Measurements from ENCODE around the gene SIDT1.

DNA sequence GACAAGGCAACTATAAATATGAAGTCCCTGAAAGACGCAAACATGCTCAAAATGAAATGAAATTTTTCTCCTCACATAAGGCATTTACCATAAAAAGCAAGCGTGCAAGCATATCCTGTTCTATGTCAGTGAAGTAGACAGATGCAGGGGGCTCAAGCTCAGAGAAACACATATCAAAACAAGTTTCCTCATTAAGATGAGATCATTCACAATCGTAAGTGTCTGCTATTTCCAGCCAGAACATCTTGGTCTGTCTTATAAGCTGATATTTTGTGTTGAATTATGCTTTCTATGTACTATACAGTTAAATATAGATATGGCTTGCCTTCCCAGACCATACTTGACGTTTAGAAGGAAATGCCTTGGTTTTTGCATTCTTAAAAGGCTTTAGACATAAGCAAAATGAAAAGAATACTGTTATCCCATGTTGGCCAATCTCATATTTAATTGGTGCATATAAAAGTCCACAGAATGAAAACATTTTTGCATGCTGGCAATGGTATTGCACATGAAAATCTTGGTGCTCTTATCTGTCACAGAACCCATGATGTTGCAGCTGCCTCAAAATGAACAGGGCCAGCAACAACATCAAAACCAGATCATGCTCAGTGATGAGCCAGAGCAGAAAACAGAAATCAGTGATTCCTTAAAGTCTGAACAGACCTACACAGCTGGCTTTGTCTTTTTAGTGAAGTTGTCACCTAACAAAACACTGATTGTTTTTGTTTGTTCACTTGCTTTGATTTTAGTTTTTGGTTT, 65.4 kb downstream of the SIDT1 start:
- TF ChIP-seq, protein P1, sequence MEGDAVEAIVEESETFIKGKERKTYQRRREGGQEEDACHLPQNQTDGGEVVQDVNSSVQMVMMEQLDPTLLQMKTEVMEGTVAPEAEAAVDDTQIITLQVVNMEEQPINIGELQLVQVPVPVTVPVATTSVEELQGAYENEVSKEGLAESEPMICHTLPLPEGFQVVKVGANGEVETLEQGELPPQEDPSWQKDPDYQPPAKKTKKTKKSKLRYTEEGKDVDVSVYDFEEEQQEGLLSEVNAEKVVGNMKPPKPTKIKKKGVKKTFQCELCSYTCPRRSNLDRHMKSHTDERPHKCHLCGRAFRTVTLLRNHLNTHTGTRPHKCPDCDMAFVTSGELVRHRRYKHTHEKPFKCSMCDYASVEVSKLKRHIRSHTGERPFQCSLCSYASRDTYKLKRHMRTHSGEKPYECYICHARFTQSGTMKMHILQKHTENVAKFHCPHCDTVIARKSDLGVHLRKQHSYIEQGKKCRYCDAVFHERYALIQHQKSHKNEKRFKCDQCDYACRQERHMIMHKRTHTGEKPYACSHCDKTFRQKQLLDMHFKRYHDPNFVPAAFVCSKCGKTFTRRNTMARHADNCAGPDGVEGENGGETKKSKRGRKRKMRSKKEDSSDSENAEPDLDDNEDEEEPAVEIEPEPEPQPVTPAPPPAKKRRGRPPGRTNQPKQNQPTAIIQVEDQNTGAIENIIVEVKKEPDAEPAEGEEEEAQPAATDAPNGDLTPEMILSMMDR (IDR thresholded peaks at IDR 0.05) = no peak
- TF ChIP-seq, protein P2, sequence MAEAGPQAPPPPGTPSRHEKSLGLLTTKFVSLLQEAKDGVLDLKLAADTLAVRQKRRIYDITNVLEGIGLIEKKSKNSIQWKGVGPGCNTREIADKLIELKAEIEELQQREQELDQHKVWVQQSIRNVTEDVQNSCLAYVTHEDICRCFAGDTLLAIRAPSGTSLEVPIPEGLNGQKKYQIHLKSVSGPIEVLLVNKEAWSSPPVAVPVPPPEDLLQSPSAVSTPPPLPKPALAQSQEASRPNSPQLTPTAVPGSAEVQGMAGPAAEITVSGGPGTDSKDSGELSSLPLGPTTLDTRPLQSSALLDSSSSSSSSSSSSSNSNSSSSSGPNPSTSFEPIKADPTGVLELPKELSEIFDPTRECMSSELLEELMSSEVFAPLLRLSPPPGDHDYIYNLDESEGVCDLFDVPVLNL (CRISPR knock-in tag; IDR thresholded peaks at IDR 0.05; ENCODE audit: borderline replicate concordance, low read depth) = no peak
- TF ChIP-seq, protein P3, sequence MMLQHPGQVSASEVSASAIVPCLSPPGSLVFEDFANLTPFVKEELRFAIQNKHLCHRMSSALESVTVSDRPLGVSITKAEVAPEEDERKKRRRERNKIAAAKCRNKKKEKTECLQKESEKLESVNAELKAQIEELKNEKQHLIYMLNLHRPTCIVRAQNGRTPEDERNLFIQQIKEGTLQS (CRISPR knock-in tag; conservative IDR thresholded peaks at IDR 0.05) = no peak
- no peak for TF ChIP-seq TEAD4 (CRISPR knock-in tag; IDR thresholded peaks at IDR 0.05)
- TF ChIP-seq, protein P4, sequence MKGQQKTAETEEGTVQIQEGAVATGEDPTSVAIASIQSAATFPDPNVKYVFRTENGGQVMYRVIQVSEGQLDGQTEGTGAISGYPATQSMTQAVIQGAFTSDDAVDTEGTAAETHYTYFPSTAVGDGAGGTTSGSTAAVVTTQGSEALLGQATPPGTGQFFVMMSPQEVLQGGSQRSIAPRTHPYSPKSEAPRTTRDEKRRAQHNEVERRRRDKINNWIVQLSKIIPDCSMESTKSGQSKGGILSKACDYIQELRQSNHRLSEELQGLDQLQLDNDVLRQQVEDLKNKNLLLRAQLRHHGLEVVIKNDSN (CRISPR knock-in tag; IDR thresholded peaks at IDR 0.05) = no peak
